ENCODE data around the gene SMAD3.

GRCh38 chr15:67084561-67084960 is 19.2 kb downstream of the SMAD3 start:
- TF ChIP-seq, protein P1, sequence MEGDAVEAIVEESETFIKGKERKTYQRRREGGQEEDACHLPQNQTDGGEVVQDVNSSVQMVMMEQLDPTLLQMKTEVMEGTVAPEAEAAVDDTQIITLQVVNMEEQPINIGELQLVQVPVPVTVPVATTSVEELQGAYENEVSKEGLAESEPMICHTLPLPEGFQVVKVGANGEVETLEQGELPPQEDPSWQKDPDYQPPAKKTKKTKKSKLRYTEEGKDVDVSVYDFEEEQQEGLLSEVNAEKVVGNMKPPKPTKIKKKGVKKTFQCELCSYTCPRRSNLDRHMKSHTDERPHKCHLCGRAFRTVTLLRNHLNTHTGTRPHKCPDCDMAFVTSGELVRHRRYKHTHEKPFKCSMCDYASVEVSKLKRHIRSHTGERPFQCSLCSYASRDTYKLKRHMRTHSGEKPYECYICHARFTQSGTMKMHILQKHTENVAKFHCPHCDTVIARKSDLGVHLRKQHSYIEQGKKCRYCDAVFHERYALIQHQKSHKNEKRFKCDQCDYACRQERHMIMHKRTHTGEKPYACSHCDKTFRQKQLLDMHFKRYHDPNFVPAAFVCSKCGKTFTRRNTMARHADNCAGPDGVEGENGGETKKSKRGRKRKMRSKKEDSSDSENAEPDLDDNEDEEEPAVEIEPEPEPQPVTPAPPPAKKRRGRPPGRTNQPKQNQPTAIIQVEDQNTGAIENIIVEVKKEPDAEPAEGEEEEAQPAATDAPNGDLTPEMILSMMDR (conservative IDR thresholded peaks at IDR 0.05): no peak
- no peak for TF ChIP-seq ZFX (IDR thresholded peaks at IDR 0.05)

All from C4-2B (cell line).